Caco-2 (cell line): Measurements from ENCODE around the gene RPS16. TPM values are rescaled to one million over a fixed set of nuclear protein-coding genes. Genes with fewer than 3 reads are reported as not detected.
A peak's percentile ranks its signal among the peaks of the same experiment; 100 is the strongest.

Experiments
- BruUV-seq: library from RNA; stranded (reverse); fragments of 400-500 nt; replicated peaks from 2 replicates; lab custom pipeline; 2021; lab: Mats Ljungman, UMichigan
- CTCF ChIA-PET: fragments of 300-600 bp; sonication (Branson Sonifier 250); formaldehyde crosslinking; loops from one replicate; lab custom pipeline; 2022; ENCODE audit warnings: antibody characterized with exemption; lab: Charles Lee
- POLR2A ChIA-PET: fragments of 300-600 bp; sonication (Branson Sonifier 250); formaldehyde crosslinking; loops from one replicate; lab custom pipeline; 2022; ENCODE audit warnings: antibody characterized with exemption; lab: Charles Lee
- DNase-seq, 2 experiments: peaks; one replicate each; pipeline versions ENCODE4 v3.0.0 to v3.0.0-alpha.2; 2020 to 2022
- H3K27me3 ChIP-seq: replicated peaks from 2 replicates; pipeline ENCODE4 v1.6.0; 2011; ENCODE audit warnings: low read length; ENCODE audit not compliant: control insufficient read depth, insufficient read depth
- H3K36me3 ChIP-seq: 2 replicates; pipeline ENCODE4 v1.5.1; 2011; ENCODE audit warnings: low read length; ENCODE audit not compliant: control insufficient read depth, insufficient read depth
- H3K4me1 ChIP-seq: fragments of 250-450 bp; sonication (Bioruptor Pico); 2 replicates; pipeline ENCODE4 v1.5.1; 2020; ENCODE audit warnings: mild to moderate bottlenecking
- H3K4me3 ChIP-seq: 2 replicates; pipeline ENCODE4 v1.5.1; 2011; ENCODE audit warnings: low read depth, mild to moderate bottlenecking, control low read depth, low read length
- H3K9me3 ChIP-seq: fragments of 250-450 bp; sonication (Bioruptor Pico); 2 replicates; pipeline ENCODE4 v1.5.1; 2020; ENCODE audit warnings: mild to moderate bottlenecking, moderate library complexity
- H3K27ac Mint-ChIP-seq: one replicate; pipeline ENCODE4 v1.8.0; 2022; ENCODE audit warnings: mixed read lengths; ENCODE audit not compliant: unreplicated experiment
- H3K27me3 Mint-ChIP-seq: one replicate; pipeline ENCODE4 v1.8.0; 2022; ENCODE audit warnings: mixed read lengths; ENCODE audit not compliant: insufficient read depth, unreplicated experiment
- H3K36me3 Mint-ChIP-seq: one replicate; pipeline ENCODE4 v1.8.0; 2022; ENCODE audit warnings: mild to moderate bottlenecking, mixed read lengths; ENCODE audit not compliant: insufficient read depth, unreplicated experiment
- H3K4me1 Mint-ChIP-seq: one replicate; pipeline ENCODE4 v1.8.0; 2022; ENCODE audit warnings: low read depth, mixed read lengths; ENCODE audit not compliant: unreplicated experiment
- H3K4me3 Mint-ChIP-seq: one replicate; pipeline ENCODE4 v1.8.0; 2022; ENCODE audit warnings: mild to moderate bottlenecking, moderate library complexity, mixed read lengths; ENCODE audit not compliant: unreplicated experiment
- H3K9me3 Mint-ChIP-seq: one replicate; pipeline ENCODE4 v1.8.0; 2022; ENCODE audit warnings: mixed read lengths; ENCODE audit not compliant: unreplicated experiment
- intact Hi-C: fragments of 100-400 bp; cut with micrococcal nuclease; formaldehyde crosslinking; loops from one replicate; pipeline ENCODE4 v1.10.0; 2022; ENCODE audit not compliant: unreplicated experiment
- total RNA-seq: library from RNA; stranded (reverse); gene quantifications from 2 replicates; pipeline ENCODE4 v1.2.3, GENCODE V29; 2022
- TF ChIP-seq, protein P1 (sequence below), 2 experiments: fragments of 200-600 bp in 1 of 2; IDR thresholded peaks; 1 replicate in 1 of 2; 2 replicates in 1 of 2; pipeline versions ENCODE4 v1.5.1 to v1.8.0; 2011 to 2022; ENCODE audit warnings: antibody characterized with exemption in 1 of 2, control low read depth in 1 of 2, inconsistent platforms in 1 of 2, low read depth in 1 of 2, low read length in 1 of 2, mild to moderate bottlenecking in 1 of 2, moderate library complexity in 1 of 2; ENCODE audit not compliant: insufficient read depth in 1 of 2, severe bottlenecking in 1 of 2, unreplicated experiment in 1 of 2

RPS16 gene
- total RNA-seq, 1 experiment from 2014 or later = 2,801 TPM

DNA sequence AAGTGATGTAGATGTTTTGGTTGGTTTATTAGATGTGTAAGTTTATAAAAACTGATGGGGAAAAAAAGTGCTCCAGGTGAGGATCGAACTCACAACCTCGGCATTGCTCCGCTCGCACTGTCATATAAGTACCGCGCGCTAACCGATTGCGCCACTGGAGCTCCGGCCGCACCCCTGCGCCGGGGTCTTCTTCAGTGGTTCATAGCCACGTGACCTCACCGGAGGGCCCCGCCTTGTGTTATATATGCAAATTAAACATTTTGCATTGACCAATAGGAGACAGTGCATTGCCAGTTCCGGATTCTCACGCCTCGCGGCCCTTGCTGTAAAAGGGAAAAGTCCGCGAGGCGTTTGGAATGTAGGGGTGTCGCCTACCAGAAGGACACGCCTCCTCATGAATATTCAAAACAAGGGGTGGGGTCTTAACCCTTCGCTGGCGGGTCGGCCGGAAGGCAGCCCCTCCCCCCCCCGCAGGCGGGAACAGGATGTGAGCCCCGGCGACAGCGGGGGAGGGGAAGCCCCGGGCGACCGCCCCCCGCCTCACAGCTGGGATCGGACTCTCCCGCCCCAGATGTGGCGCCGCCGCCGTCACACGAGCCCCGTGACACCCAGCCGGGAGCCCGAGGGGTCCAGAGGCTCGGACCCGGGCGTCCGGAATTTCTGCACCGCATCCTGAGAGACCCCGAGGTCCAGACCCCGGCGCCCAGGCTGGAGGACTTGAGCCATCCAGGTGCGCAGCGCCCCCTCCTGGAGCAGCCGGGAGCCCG, 23.5 kb downstream of the RPS16 start, which contains the start of gene PLEKHG2:
TSS of gene PLEKHG2 (plus strand) at position 570 of the 767 bp plus-strand sequence. CDS start 1,418 bp downstream, outside the sequence.
- Mint-ChIP-seq H3K4me3 (peak within 1 kb of the TSS; percentile 77), H3K27me3 (peaks cover 3% of the 10 kb centered on the region), H3K27ac (peak within 1 kb of the TSS; percentile 90), H3K4me1 (peaks cover 40% of the 10 kb centered on the region), H3K9me3 (no peaks in the 10 kb centered on the region), H3K36me3 (peaks cover 65% of the 10 kb centered on the region)
- BruUV-seq = no TSS peak
- H3K27me3 ChIP-seq = no peaks in the 10 kb centered on the region
- CTCF ChIA-PET = interaction anchor here (0.8 to 2.5 kb wide), 6 partner anchors 10 to 24 kb away, joined by 3 to 52 read pairs (median 3); partner anchors contain the start of gene RPS16
- peaks cover 5% of the 10 kb centered on the region; the same call in 1 of the 2 replicates for H3K36me3 ChIP-seq
- H3K9me3 ChIP-seq = no peaks in the 10 kb centered on the region
- TF ChIP-seq, protein P1, sequence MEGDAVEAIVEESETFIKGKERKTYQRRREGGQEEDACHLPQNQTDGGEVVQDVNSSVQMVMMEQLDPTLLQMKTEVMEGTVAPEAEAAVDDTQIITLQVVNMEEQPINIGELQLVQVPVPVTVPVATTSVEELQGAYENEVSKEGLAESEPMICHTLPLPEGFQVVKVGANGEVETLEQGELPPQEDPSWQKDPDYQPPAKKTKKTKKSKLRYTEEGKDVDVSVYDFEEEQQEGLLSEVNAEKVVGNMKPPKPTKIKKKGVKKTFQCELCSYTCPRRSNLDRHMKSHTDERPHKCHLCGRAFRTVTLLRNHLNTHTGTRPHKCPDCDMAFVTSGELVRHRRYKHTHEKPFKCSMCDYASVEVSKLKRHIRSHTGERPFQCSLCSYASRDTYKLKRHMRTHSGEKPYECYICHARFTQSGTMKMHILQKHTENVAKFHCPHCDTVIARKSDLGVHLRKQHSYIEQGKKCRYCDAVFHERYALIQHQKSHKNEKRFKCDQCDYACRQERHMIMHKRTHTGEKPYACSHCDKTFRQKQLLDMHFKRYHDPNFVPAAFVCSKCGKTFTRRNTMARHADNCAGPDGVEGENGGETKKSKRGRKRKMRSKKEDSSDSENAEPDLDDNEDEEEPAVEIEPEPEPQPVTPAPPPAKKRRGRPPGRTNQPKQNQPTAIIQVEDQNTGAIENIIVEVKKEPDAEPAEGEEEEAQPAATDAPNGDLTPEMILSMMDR (IDR thresholded peaks at IDR 0.05; ENCODE audit: insufficient read depth in 1 of 2, low read depth in 1 of 2, low read length in 1 of 2, severe bottlenecking in 1 of 2, unreplicated experiment in 1 of 2) = peak; percentile 91 to 92
- intact Hi-C loops = loop anchor here (1.0 kb wide), 4 partner anchors 10 to 71 kb away; no protein-coding TSS in a partner anchor
- POLR2A ChIA-PET = interaction anchor here (0.6 to 2.3 kb wide), 8 partner anchors 10 to 1338 kb away, joined by 3 to 20 read pairs (median 4); partner anchors contain the start of gene RPS16
- peak; percentile 99 for DNase-seq
- peak within 1 kb of the TSS; percentile 88 for H3K4me3 ChIP-seq
- peaks cover 30% of the 10 kb centered on the region for H3K4me1 ChIP-seq

DNA sequence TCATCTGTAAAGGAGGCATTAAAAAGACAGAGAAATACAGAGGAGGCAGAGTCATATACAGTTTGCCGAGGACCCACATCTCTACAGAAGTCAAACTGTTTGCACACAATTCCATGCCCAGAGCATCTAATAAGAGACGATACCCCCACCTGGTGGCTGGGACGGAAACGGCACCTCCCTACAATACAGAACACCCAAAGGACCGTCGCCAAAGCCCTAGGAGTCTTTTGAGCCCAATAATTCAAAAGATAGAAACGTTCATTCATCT, 24.0 kb downstream of the RPS16 start:
- intact Hi-C loops = loop anchor here (1.0 kb wide), 6 partner anchors 9 to 289 kb away; no protein-coding TSS in a partner anchor
- Histone ChIP-seq H3K4me1 (peaks cover 30% of the 10 kb centered on the region), H3K27me3 (no peaks in the 10 kb centered on the region), H3K9me3 (no peaks in the 10 kb centered on the region), H3K36me3 (peaks cover 4% of the 10 kb centered on the region; the same call in 1 of the 2 replicates), H3K4me3 (peak overlapping the region; percentile 29)
- Mint-ChIP-seq H3K27ac (peak overlapping the region; percentile 90), H3K36me3 (peaks cover 70% of the 10 kb centered on the region), H3K9me3 (no peaks in the 10 kb centered on the region), H3K4me3 (peak overlapping the region; percentile 77), H3K27me3 (peaks cover 3% of the 10 kb centered on the region), H3K4me1 (peaks cover 40% of the 10 kb centered on the region)
- peak; percentile 94 for DNase-seq
- TF ChIP-seq, protein P1 (IDR thresholded peaks at IDR 0.05; ENCODE audit: insufficient read depth in 1 of 2, low read depth in 1 of 2, low read length in 1 of 2, severe bottlenecking in 1 of 2, unreplicated experiment in 1 of 2) = peak; percentile 89 to 97
- ChIA-PET CTCF (interaction anchor here (0.6 to 2.5 kb wide), 7 partner anchors 9 to 436 kb away, joined by 3 to 52 read pairs (median 3); partner anchors contain the start of genes MED29 and PAF1), POLR2A (interaction anchor here (0.5 to 2.3 kb wide), 7 partner anchors 9 to 1366 kb away, joined by 3 to 20 read pairs (median 7); partner anchors contain the start of genes MED29, PAF1, RAB4B and RPS16)
- no TSS peak for BruUV-seq
